HFFc6 (cell line): ENCODE results near the gene TUBB3. TPM values are rescaled to one million over a fixed set of nuclear protein-coding genes. Genes with fewer than 3 reads are reported as not detected.

ENCODE experiments used
- DNase-seq: peaks from one replicate; pipeline ENCODE4 v3.0.0-alpha.2; 2018
- H3K27ac Mint-ChIP-seq: 2 replicates; pipeline ENCODE4 v1.8.0; 2020; ENCODE audit warnings: mild to moderate bottlenecking, mixed read lengths
- H3K27me3 Mint-ChIP-seq: 2 replicates; pipeline ENCODE4 v1.8.0; 2021; ENCODE audit warnings: mild to moderate bottlenecking, moderate library complexity, mixed read lengths; ENCODE audit not compliant: insufficient read depth
- H3K36me3 Mint-ChIP-seq: 2 replicates; pipeline ENCODE4 v1.8.0; 2021; ENCODE audit warnings: low read depth, mixed read lengths
- H3K4me1 Mint-ChIP-seq: 2 replicates; pipeline ENCODE4 v1.8.0; 2020; ENCODE audit warnings: low read depth, mixed read lengths
- H3K4me3 Mint-ChIP-seq: 2 replicates; pipeline ENCODE4 v1.8.0; 2020; ENCODE audit warnings: mild to moderate bottlenecking, moderate library complexity, mixed read lengths
- H3K9me3 Mint-ChIP-seq: 2 replicates; pipeline ENCODE4 v1.8.0; 2020; ENCODE audit warnings: mild to moderate bottlenecking, mixed read lengths
- total RNA-seq, 6 experiments: library from RNA; stranded (reverse); fragmentation: NEBNext Ultra II Directional; extraction: Animal tissue kit (Norgen Biotek cat#: 25700); gene quantifications; 2 replicates in 1 of 6; 3 replicates in 5 of 6; pipeline ENCODE4 v1.2.3, GENCODE V29; 2021
- TF ChIP-seq, protein P1 (sequence below): fragments of 200-600 bp; sonication (generic); IDR thresholded peaks from 2 replicates; pipeline ENCODE4 v1.5.0; 2021; ENCODE audit warnings: antibody characterized with exemption, mild to moderate bottlenecking

The TUBB3 gene
- total RNA-seq, 6 experiments from 2014 or later = 147 to 212 (median 164) TPM

DNA sequence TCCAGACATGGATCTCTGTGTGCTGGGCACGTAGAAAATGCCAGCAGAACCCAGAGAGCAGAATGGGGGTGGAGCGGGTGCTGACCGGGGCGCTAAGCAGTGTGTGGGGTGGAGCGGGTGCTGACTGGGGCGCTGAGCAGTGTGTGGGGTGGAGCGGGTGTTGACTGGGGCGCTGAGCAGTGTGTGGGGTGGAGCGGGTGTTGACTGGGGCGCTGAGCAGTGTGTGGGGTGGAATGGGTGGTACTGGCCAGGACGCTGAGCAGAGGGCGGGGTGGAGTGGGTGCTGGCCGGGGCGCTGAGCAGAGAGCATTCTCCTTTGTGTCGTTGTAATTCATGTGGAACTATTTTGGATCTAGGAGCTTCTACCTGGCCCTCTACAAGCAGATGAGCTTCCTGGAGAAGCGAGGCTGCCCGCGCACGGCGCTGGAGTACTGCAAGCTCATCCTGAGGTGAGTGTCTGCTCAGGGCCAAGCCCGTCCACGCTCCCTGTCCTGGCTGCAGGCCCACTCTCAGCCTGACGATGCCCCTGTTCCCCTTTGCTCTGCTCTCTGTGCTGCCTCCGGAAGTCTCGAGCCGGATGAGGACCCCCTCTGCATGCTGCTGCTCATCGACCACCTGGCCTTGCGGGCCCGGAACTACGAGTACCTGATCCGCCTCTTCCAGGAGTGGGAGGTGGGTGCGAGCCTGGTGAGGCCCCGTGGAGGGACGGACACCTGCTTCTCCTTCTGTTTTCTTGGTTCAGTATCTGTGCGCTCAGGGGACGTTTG is 24.8 kb upstream of the TUBB3 start:
- no peak overlapping the region for H3K4me3 Mint-ChIP-seq
- TF ChIP-seq, protein P1, sequence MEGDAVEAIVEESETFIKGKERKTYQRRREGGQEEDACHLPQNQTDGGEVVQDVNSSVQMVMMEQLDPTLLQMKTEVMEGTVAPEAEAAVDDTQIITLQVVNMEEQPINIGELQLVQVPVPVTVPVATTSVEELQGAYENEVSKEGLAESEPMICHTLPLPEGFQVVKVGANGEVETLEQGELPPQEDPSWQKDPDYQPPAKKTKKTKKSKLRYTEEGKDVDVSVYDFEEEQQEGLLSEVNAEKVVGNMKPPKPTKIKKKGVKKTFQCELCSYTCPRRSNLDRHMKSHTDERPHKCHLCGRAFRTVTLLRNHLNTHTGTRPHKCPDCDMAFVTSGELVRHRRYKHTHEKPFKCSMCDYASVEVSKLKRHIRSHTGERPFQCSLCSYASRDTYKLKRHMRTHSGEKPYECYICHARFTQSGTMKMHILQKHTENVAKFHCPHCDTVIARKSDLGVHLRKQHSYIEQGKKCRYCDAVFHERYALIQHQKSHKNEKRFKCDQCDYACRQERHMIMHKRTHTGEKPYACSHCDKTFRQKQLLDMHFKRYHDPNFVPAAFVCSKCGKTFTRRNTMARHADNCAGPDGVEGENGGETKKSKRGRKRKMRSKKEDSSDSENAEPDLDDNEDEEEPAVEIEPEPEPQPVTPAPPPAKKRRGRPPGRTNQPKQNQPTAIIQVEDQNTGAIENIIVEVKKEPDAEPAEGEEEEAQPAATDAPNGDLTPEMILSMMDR = no peak
- peaks cover 11% of the 10 kb centered on the region for H3K27me3 Mint-ChIP-seq
- H3K36me3 Mint-ChIP-seq = peaks cover 26% of the 10 kb centered on the region
- H3K4me1 Mint-ChIP-seq = peaks cover 9% of the 10 kb centered on the region
- no peak for DNase-seq
- H3K9me3 Mint-ChIP-seq = no peaks in the 10 kb centered on the region
- H3K27ac Mint-ChIP-seq = no peak overlapping the region; the same call in 1 of the 2 replicates

DNA sequence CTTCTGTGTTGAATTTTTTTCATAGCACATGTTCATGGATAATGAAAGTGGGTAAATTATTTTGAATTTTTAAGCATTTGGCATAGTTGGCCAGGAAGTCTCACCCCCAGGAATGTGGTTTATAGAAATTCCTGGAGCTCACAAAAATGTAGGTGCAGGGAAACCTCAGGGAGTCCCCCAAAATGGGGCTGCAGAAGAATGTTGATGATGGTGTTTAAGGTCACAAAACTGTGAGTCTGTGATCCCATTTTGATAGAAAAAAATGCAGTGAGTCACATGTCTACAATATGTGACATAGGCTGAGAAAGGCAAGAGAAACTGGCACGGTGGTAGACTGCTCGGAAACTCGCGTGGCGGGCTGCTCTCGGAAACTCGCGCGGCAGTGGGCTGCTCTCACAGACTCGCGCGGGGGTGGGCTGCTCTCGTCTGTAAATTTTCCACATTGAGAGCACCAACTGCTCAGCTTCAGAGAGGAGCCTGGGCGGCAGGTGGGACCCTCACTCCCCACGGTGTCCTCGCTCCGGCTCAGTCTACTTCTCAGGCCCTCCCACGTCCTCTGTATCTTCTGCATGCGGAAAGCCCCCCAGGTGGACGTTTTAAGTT is 23.2 kb upstream of the TUBB3 start:
- peaks cover 11% of the 10 kb centered on the region for H3K27me3 Mint-ChIP-seq
- peak overlapping the region; percentile 63; the same call in 1 of the 2 replicates for H3K27ac Mint-ChIP-seq
- DNase-seq = peak; percentile 48
- H3K4me1 Mint-ChIP-seq = peaks cover 9% of the 10 kb centered on the region
- no peaks in the 10 kb centered on the region for H3K9me3 Mint-ChIP-seq
- TF ChIP-seq, protein P1 = no peak
- peaks cover 26% of the 10 kb centered on the region for H3K36me3 Mint-ChIP-seq
- H3K4me3 Mint-ChIP-seq = no peak overlapping the region

DNA sequence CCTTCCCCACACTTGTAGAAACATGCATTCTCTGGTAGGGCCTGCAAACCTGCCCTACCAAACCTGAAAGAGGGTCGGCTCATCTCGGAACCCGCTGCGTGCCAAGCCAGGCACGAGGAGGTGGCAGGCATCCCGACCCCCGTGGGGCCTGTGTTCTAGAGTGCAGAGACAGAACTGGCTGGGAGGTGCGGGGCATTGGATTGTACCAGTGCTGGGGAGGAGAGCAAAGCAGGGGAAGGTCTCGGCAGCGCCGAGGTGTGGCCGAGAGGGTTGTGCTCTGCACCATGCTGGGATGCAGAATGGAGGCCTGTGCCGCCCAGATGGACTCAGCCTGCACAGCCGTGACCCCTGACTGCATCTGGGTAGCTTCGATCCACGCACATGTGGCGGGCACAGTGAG is 22.3 kb upstream of the TUBB3 start:
- peaks cover 11% of the 10 kb centered on the region for H3K27me3 Mint-ChIP-seq
- TF ChIP-seq, protein P1 = no peak
- DNase-seq = no peak
- peaks cover 30% of the 10 kb centered on the region for H3K36me3 Mint-ChIP-seq
- no peaks in the 10 kb centered on the region for H3K9me3 Mint-ChIP-seq
- no peak overlapping the region for H3K27ac Mint-ChIP-seq
- peaks cover 9% of the 10 kb centered on the region for H3K4me1 Mint-ChIP-seq
- no peak overlapping the region for H3K4me3 Mint-ChIP-seq

DNA sequence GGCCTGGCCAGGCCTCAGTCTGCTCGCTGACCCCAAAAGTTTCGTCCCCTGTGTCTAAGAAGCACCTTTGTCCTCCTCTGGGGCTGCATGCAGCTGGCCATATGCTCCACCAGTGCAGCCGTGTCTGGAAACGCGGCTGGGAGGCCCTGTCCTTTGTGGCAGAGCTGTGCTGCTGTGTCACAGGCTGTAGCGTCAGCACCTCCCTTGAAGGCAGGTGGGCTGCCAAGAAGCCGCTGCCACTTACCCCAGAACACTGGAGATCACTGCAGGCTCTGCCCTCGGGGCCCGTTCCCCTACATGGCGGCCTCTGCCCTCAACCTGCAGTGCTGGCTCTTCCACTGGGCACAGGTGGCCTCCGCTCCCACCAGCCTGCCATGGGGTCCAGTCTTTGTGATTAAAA is 20.2 kb upstream of the TUBB3 start:
- Mint-ChIP-seq H3K27ac (no peak overlapping the region), H3K27me3 (peaks cover 7% of the 10 kb centered on the region), H3K9me3 (peaks cover 7% of the 10 kb centered on the region; the same call in 1 of the 2 replicates), H3K4me3 (no peak overlapping the region), H3K36me3 (peaks cover 43% of the 10 kb centered on the region), H3K4me1 (peaks cover 9% of the 10 kb centered on the region)
- no peak for DNase-seq
- TF ChIP-seq, protein P1 = no peak

DNA sequence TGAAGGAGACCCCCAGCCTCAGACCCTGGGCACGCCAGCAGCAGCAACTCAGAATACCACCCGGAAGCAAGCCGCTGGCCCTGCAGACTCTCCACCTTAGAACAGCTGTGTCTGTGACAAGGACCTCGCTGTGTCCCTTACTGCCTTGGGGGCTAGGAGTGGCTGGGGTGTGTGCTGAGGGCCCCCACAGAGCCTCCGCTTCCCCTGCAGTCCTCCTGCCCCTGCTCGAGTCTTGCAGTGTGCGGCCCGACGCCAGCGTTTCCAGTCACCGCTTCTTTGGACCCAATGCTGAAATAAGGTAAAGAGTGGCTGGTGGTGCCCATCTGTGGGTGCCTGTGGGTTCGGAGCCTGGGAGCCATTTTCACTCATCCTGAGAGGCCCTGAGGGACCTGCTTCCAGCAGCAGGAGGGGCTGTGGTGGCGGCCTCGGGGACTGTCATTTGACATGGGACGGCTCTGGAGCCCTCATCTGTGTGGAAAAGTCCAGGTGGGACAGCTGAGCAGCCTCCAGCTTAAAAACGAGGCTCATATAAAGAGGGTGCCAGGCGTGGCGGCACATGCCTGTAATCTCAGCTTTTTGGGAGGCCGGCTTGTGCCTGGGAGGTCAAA is 19.1 kb upstream of the TUBB3 start:
- H3K9me3 Mint-ChIP-seq = peaks cover 7% of the 10 kb centered on the region; the same call in 1 of the 2 replicates
- H3K4me3 Mint-ChIP-seq = no peak overlapping the region
- no peak overlapping the region for H3K27ac Mint-ChIP-seq
- DNase-seq = no peak
- peaks cover 9% of the 10 kb centered on the region for H3K4me1 Mint-ChIP-seq
- peaks cover 3% of the 10 kb centered on the region for H3K27me3 Mint-ChIP-seq
- TF ChIP-seq, protein P1 = no peak
- peaks cover 37% of the 10 kb centered on the region for H3K36me3 Mint-ChIP-seq
